SU-DHL-6 (cell line): Measurements from ENCODE around the gene PSG4.
"Not testable (repeated sequence)": the region's sequence is repeated elsewhere in the genome, so short reads cannot be mapped to it uniquely, and the experiment has no call there.

Experiments used
- H2AFZ ChIP-seq: fragments of 200-600 bp; sonication (generic); 2 replicates; pipeline ENCODE4 v1.6.1; 2014; ENCODE audit warnings: low read depth, mild to moderate bottlenecking, moderate library complexity, mixed read lengths, antibody characterized with exemption, low read length; ENCODE audit not compliant: severe bottlenecking
- H3F3A ChIP-seq: fragments of 200-600 bp; shearing (Covaris generic); 2 replicates; pipeline ENCODE4 v1.6.0; 2016; ENCODE audit warnings: antibody characterized with exemption, mild to moderate bottlenecking; ENCODE audit not compliant: insufficient read depth
- H3K27ac ChIP-seq: fragments of 200-600 bp; sonication (generic); 2 replicates; pipeline ENCODE4 v1.5.1; 2016; ENCODE audit warnings: low read depth, mild to moderate bottlenecking, low read length, moderate library complexity, mixed read lengths
- H3K27me3 ChIP-seq: fragments of 200-600 bp; sonication (generic), shearing (Covaris generic); 2 replicates; pipeline ENCODE4 v1.6.0; 2014; ENCODE audit warnings: mild to moderate bottlenecking, low read length
- H3K36me3 ChIP-seq: fragments of 200-600 bp; sonication (generic); 2 replicates; pipeline ENCODE4 v1.6.1; 2014; ENCODE audit warnings: mild to moderate bottlenecking, low read length, mixed read lengths
- H3K4me2 ChIP-seq: fragments of 300-600, 200-600 bp; shearing (Covaris generic), sonication (generic); 2 replicates; pipeline ENCODE4 v1.6.0; 2014; ENCODE audit warnings: low read length, low read depth, mild to moderate bottlenecking; ENCODE audit not compliant: poor library complexity, severe bottlenecking
- H3K4me3 ChIP-seq: fragments of 200-600 bp; sonication (generic); 2 replicates; pipeline ENCODE4 v1.5.1; 2014; ENCODE audit warnings: antibody characterized with exemption, low read length, mild to moderate bottlenecking, mixed read lengths; ENCODE audit not compliant: insufficient read depth, poor library complexity, severe bottlenecking
- H3K79me2 ChIP-seq: fragments of 200-600 bp; sonication (generic); 2 replicates; pipeline ENCODE4 v1.6.1; 2014; ENCODE audit warnings: mild to moderate bottlenecking, low read length, moderate library complexity; ENCODE audit not compliant: insufficient read depth
- H3K9ac ChIP-seq: fragments of 200-600 bp; sonication (generic); 2 replicates; pipeline ENCODE4 v1.7.0; 2014; ENCODE audit warnings: mild to moderate bottlenecking, low read length
- H3K9me2 ChIP-seq: fragments of 200-600 bp; sonication (generic); replicated peaks from 2 replicates; pipeline ENCODE4 v1.6.1; 2014; ENCODE audit warnings: low read length; ENCODE audit not compliant: insufficient read depth
- H3K9me3 ChIP-seq: fragments of 200-600 bp; sonication (generic); 2 replicates; pipeline ENCODE4 v1.6.1; 2014; ENCODE audit warnings: low read length, mixed read lengths; ENCODE audit not compliant: insufficient read depth
- H4K20me1 ChIP-seq: fragments of 200-600 bp; sonication (generic); 2 replicates; pipeline ENCODE4 v1.6.1; 2014; ENCODE audit warnings: low read depth, mild to moderate bottlenecking, antibody characterized with exemption, low read length, moderate library complexity, mixed read lengths
- CTCF ChIP-seq: fragments of 200-600 bp; sonication (generic); IDR thresholded peaks from one replicate; pipeline ENCODE4 v1.5.1; 2017; ENCODE audit warnings: antibody characterized with exemption, mild to moderate bottlenecking, low read length, moderate library complexity; ENCODE audit not compliant: insufficient read depth, poor library complexity, severe bottlenecking
- EZH2phosphoT487 ChIP-seq: fragments of 200-600 bp; sonication (generic), shearing (Covaris generic); conservative IDR thresholded peaks from 2 replicates; pipeline ENCODE4 v1.6.1; 2018; ENCODE audit warnings: mild to moderate bottlenecking, antibody characterized with exemption, low read length, moderate library complexity, mixed read lengths

The PSG4 gene

GRCh38 chr19:43221891-43222290 lies 16.5 kb upstream of the PSG4 start:
- H2AFZ ChIP-seq, H3K4me2 ChIP-seq, H3K27ac ChIP-seq, H3K4me3 ChIP-seq, H3K27me3 ChIP-seq, H4K20me1 ChIP-seq, H3K36me3 ChIP-seq, H3K9me2 ChIP-seq, H3K9ac ChIP-seq, H3F3A ChIP-seq, H3K79me2 ChIP-seq, H3K9me3 ChIP-seq: not testable (repeated sequence)

GRCh38 chr19:43219136-43219535 lies 13.7 kb upstream of the PSG4 start:
- H3K4me2 ChIP-seq = not testable (repeated sequence)

DNA sequence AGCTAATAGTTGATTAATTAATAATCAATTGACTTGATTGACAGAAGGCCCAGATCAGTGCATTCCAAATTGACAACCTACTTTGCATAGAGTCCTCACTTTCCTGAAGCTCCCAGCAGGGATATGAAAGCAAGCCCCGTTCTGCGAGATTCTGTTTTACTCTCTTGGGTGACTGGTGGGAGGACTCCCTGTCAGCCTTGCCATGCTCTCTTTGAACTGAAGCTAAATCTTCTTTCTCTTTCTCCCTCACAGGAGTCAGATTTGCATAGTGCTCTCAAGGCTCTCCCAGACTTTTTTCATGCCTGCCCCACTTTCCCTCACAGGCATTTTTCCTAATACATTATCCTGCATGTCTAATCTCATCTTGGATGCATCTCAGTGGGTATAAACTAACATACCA lies 10.4 kb upstream of the PSG4 start:
- H3K9me3 ChIP-seq, H3K27ac ChIP-seq, H3K9me2 ChIP-seq, H3K27me3 ChIP-seq, H3K9ac ChIP-seq, H3K79me2 ChIP-seq, H3K4me3 ChIP-seq, H4K20me1 ChIP-seq, H2AFZ ChIP-seq, H3K36me3 ChIP-seq, H3K4me2 ChIP-seq, H3F3A ChIP-seq: not testable (repeated sequence)

More at GRCh38 chr19:43219136-43219535, 13.7 kb upstream of the PSG4 start:
- not testable (repeated sequence) for H3F3A ChIP-seq, H3K27ac ChIP-seq, H3K79me2 ChIP-seq, H3K36me3 ChIP-seq, H4K20me1 ChIP-seq, H3K9me2 ChIP-seq, H3K27me3 ChIP-seq, H2AFZ ChIP-seq, H3K9ac ChIP-seq, H3K4me3 ChIP-seq, H3K9me3 ChIP-seq

DNA sequence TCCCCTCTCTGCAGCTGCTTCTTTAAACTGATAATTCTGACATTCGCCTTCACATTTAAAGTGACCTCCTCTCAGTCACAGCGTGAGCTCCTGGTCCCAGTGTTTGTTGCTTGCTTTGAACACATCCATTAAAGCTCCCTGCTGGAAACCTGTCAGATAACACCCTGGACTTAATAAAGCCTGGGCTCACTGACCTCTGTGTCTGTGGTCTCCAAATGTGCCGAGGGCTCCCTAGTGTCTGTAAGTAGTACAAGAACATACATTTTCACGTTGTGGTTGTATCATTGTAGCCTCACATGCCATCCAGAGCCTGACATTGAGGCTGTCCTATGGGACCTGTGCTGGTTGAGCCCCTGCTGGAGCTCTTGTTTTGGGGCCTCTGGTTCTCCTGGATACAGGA lies 2.6 kb upstream of the PSG4 start:
- no peak overlapping the region for H3K4me3 ChIP-seq
- no peak overlapping the region for H3K4me2 ChIP-seq
- no peaks in the 10 kb centered on the region for H3K79me2 ChIP-seq
- H3K9ac ChIP-seq = no peak overlapping the region
- H3K9me3 ChIP-seq = no peaks in the 10 kb centered on the region
- no peaks in the 10 kb centered on the region for H3K36me3 ChIP-seq
- H3K9me2 ChIP-seq = no peaks in the 10 kb centered on the region
- H2AFZ ChIP-seq = no peak overlapping the region
- H3F3A ChIP-seq = no peaks in the 10 kb centered on the region
- H3K27ac ChIP-seq = no peak overlapping the region
- no peaks in the 10 kb centered on the region for H4K20me1 ChIP-seq
- TF ChIP-seq EZH2phosphoT487 (no peak), CTCF (no peak)
- H3K27me3 ChIP-seq = no peaks in the 10 kb centered on the region

GRCh38 chr19:43207174-43207573 lies 1.7 kb upstream of the PSG4 start:
- not testable (repeated sequence) for H3F3A ChIP-seq, H3K9me3 ChIP-seq, H3K4me2 ChIP-seq, H3K36me3 ChIP-seq, H3K9ac ChIP-seq, H3K9me2 ChIP-seq, H3K4me3 ChIP-seq, H2AFZ ChIP-seq, H4K20me1 ChIP-seq, H3K27ac ChIP-seq, H3K27me3 ChIP-seq, H3K79me2 ChIP-seq
- peak; percentile 23 for TF ChIP-seq CTCF

GRCh38 chr19:43203611-43204010 lies 1.8 kb downstream of the PSG4 start:
- not testable (repeated sequence) for H3K27ac ChIP-seq, H3K36me3 ChIP-seq, H3K27me3 ChIP-seq, H4K20me1 ChIP-seq, H3K79me2 ChIP-seq, H3K9ac ChIP-seq, H3K4me3 ChIP-seq, H2AFZ ChIP-seq, H3F3A ChIP-seq, H3K9me3 ChIP-seq, H3K4me2 ChIP-seq, H3K9me2 ChIP-seq

- H4K20me1 ChIP-seq, H3K36me3 ChIP-seq, H3K27ac ChIP-seq, H2AFZ ChIP-seq, H3K27me3 ChIP-seq, H3K9ac ChIP-seq, H3K4me2 ChIP-seq, H3K79me2 ChIP-seq, H3F3A ChIP-seq, H3K9me2 ChIP-seq, H3K4me3 ChIP-seq, H3K9me3 ChIP-seq: not testable (repeated sequence)
Observed at GRCh38 chr19:43201891-43202290, 3.5 kb downstream of the PSG4 start.
